HuH-7 (cell line): ENCODE data around the gene TLE4.
"Not testable (repeated sequence)": the region's sequence is repeated elsewhere in the genome, so short reads cannot be mapped to it uniquely, and the experiment has no call there.

ENCODE experiments used
- DNase-seq: peaks from one replicate; pipeline ENCODE4 v3.0.0; 2011; ENCODE audit warnings: low spot score

TLE4 gene

DNA sequence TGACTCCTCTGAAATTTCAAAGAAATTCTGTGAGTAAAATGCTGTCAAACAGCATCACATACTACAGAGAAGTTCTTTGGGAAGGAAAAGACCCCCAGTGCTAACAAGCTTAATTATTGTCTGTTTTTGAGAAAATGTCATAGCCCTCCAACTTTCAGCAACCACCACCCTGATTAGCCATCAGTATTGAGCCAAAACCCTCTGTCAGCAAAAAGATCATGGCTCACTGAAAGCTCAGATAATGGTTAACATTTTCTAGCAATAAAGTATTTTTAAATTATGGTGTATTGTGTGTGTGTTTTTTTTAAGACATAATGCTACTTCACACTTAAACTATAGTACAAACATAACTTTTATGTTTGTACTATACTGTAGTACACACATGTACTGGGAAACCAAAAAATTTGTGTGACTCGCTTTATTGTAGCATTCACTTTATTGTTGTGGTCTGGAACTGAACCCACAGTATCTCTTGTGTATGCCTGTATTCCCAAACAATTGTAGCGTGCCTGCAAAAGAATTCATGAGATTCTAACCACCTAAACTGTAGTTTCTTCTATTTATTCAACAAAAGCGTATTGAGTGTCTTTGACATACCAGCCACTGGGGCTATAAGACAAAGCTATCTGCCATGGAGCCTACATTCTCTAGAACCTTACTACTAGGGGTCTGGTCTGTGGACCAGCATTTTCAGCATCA, 31.6 kb downstream of the TLE4 start:
- no peak for DNase-seq

DNA sequence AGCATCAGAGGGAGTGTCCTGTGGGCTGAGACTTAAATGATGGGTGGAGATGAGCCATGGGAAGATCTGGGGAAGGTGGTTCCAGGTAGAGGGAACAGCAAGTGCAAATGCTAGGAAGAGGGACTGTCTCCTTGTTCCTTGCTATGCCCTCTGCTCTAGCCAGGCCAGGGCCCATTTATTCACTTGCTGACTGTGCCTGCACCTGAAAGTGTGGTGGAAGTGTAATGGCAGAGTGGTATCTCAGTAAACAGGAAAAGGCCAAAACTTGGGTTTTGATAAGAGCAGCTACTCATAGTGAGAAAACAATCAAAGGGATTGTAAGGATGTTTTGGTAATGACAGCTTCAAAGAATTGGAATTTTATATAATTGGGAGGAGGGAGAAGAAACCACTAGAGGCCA, 32.4 kb downstream of the TLE4 start:
- no peak for DNase-seq

DNA sequence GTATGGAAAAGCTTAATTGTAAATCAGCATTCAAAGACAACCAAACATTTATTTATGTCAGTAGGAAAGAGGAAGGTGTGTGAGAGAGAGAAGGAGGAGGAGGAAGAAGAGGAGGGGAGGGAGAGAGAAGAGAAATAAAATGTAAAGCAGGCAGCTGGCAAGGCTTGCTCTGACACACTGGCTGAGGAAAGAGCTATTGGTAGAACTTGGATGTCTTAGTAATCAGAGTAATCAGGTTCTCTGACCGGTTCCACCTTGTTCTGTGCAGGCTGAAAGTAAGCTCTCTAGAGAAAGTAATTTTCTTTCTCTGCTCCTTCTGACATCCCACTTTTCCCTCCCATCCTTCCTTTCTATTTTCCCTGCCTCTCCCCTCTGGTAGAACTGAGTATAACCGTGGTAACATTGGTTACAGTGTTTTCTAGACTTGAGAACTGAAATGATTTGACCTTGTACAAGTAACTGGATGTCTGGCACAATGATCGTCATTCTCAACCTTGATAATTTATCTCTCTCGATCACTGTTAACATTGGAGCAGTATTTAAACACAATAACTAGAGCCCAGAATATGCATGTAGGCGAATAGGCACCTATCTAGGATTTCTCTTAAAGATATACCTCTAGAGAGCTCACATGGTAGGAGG, 33.3 kb downstream of the TLE4 start:
- no peak for DNase-seq

- DNase-seq = not testable (repeated sequence)
Measured at GRCh38 chr9:79606529-79606928, 34.8 kb downstream of the TLE4 start.

- no peak for DNase-seq
Measured at GRCh38 chr9:79609468-79610018, 37.8 kb downstream of the TLE4 start.

GRCh38 chr9:79610019-79610631, 38.4 kb downstream of the TLE4 start:
- DNase-seq = no peak

DNA sequence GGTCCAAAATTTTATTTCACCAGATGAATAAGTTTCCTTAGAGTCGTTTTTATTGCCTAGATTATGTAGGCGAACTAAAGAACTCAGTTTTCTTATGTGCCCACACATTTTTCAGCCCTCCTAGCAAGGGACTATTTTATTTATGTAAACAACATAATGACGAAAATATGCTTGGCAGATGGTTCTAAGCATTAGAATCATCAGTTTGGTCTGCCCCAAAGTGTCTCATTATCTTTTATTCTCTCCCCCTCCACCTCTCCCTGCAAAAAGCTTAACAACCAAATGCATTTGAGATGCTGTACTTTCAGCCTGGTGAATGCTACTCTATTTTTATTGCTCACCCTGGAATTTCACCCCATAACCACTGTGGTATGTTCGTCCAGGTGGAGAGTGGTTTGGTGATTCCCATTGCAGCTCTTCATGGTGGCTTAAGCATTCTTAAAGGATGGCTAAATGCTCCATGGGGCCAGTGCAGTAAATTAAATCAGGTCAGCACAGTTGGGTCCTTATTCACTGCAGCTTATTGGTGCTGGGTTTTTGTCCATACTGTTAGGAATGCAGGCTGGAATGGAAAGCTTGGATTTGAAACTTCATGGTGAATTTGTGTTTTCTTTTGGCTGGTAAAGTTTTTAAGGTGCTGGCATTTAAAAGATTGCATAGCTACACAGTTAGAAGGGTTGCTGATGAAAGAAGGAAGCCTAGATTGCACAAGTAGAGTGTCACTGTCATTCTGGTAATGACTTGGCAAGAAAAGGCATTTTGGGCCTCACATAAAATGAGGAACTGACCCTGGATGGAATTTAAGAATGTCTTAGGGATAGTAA, 39.2 kb downstream of the TLE4 start:
- no peak for DNase-seq

DNA sequence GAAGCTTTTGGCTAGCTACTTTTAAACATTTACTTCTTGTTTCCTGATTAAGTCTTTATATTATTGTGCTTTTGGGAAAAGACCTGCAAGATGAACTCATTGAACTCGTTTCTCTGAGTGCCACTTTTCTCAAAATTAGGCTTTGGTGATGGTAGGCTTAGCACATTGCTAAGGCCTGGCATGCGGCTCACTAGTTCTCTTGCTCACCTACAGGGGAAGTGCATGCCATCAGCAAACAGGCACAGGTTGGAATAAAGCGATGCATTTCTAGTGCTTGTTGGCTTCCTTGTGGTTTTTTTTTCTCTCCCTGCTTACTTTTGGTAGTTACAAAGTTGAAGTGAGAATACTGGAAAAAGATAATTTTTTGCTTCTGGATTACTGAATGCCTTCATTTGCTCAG, 41.4 kb downstream of the TLE4 start:
- DNase-seq = no peak

DNA sequence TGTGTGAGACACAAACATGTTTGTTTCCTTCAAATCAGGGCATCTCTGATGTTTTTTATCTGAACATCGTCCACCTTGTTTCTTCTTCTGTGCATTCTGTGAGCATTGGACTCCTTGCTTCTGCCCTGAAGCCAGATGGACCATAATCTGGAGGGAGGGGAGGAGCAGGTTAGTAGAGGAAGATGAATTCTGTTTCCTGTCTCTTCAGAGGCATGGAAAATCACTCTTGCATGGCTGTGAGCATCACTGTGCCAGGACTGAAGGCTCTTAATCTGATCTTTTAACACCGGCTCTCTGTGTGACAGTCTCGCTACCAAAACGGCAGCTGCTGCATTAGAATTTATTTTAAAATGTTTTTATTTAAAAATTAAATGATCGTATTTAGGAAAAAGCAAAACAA, 43.3 kb downstream of the TLE4 start:
- no peak for DNase-seq

DNA sequence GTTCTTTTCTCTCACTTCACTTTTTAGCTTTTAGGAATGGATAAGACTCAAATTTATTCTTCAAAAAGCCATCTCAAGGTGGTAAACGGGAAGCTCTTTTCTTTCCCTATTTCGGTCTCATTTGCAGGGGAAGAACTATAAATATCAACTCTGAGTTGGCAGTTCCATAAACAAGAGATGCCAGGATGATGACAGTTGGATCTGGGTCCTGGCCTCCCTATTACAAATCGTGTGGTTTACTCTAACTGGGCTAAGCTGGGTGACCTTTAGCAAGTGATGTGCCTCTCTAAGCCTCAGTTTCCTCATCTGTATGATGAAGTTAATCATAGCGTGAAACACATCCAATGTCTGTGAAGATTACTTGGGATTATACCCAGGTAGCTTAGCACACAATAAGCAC, 44.2 kb downstream of the TLE4 start:
- no peak for DNase-seq

- DNase-seq = no peak
Measured at GRCh38 chr9:79616971-79617370, 45.2 kb downstream of the TLE4 start.

DNA sequence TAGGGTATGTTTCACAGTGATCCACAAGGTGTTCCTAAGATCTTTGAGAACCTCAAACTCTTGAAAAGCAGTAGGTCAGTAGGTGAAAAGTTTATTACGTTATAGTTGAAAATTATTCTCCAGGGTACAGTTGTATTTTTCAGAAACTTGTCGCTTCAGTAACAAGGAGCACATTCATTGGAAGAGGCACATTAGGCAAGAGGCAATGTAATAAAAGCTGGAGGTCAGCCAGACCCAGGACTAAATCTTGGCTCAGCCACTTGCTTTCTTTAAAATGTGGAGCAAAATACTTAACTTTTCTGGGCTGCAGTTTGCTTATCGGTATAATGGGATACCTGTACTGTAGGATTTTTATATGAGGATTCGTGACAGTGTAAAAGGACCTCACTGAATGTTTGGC, 45.6 kb downstream of the TLE4 start:
- peak; percentile 7 for DNase-seq

DNA sequence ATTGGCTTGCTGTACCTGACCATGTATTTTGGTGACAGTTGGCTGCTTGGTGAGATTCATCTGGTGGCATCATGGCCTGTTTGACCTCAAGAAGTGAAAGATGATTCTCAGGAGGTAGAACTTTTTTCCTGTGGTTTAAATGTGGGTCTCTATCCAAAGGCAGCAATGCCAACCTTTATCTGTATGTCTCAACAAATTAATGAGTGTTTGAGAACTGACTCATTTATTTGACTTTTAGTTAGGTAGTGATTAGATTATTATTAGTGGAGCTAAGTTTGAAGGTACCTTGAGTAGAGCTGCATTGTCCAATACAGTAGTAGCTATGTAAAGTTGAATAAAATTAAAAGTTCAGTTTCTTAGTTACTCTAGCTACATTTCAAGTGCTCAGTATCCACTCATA, 48.2 kb downstream of the TLE4 start:
- no peak for DNase-seq

DNA sequence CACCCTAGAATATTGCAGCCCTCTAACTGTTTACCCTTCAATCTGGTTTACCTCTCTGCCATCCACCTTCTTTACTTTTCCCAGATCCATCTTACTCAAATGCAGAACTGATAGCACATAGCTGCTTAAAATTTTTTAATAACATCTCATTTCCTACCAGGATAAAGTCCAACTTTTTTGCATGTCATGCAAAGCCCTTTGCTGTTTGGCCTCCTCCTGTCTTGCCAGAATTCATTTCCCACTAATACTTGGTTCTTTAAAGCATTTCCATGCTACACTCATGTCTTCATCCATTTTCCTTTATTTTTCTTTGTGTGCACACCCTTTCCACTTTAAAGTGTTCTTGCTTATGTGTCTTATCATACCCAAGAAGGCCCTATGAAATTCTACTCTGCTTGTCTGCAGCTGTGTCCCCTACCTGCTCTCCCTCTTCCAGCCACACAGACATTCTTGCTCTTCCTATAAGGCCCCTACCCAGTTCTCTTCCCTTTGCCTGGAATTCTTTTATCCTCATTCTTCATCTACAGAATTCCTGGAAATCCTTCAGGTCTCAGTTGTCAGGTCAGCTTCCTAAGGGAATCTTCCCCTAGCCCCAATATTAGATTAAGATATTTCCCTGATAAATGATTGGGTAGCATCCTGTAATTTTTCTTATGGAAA, 50.3 kb downstream of the TLE4 start:
- DNase-seq = no peak

- DNase-seq = peak; percentile 19
Measured at GRCh38 chr9:79623799-79624721, 52.3 kb downstream of the TLE4 start.

- DNase-seq = no peak
Measured at GRCh38 chr9:79629721-79630120, 58.0 kb downstream of the TLE4 start.

- no peak for DNase-seq
Measured at GRCh38 chr9:79630521-79631403, 59.0 kb downstream of the TLE4 start.

DNA sequence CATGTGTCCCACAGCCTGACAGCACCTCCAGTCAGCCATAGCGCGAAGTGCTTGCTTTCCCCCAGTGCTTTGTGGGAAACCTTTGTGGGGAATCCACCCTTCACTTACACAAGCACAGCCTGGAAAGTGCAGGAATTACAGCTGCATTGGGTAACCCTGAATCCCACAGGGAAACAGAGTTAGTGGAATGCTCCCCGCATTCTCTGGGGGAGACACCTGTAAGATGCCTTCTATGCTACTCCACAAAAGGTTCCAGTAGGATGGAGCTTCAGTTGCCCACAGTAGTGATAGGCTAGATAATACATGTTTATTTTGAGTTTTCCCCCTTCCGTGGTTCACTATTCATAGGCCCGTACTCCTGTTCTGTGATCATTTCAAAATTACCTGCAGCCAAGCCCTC, 60.3 kb downstream of the TLE4 start:
- DNase-seq = no peak

GRCh38 chr9:79632705-79633104, 60.9 kb downstream of the TLE4 start:
- no peak for DNase-seq

DNA sequence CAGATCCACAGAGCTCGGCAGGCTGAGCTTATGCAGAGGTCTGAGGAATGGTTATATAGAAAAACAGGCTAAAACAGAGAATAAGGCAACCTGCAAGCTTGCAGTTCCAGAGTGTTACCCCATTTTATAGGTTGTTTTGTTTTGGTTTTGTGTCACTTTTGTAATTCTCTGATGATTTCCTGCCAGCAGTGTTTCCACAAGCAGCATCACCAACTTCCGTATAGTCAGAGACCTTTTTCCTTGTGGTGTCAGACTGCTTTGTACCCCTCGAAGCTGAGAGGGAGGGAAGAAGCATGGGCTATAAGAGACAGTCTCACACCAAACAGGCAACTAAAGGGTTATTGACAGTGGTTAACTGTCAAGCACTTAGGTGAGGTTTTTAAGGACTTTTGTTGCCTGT, 61.8 kb downstream of the TLE4 start:
- DNase-seq = no peak
